ENCODE measurements around the gene TLCD3B. TPM values are rescaled to one million over a fixed set of nuclear protein-coding genes. Genes with fewer than 3 reads are reported as not detected.

TLCD3B gene
- total and polyA plus RNA-seq, 2 of the 4 experiments (the other 2 are of a cell fraction), result 0.19 TPM; not detected in 1

DNA sequence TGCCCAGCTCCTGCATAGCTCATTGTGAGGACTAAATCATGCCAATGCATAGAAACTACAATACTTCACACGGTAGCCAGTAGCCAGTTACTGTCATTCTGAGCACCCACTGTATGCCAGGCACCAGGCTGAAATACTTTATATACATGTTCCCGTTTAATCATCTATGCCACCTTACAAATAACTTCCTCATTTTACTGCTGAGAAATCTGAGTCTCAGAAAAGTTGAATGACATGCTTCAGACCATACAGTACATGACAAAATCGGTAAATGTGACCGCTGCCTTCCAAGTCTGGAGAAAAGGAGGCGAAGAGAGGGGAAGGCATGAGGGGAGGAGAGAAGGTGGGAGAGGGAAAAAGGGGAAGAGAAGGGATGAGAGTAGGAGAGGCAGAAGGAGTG lies 9.2 kb upstream of the TLCD3B start:
- Histone ChIP-seq H3K4me1 (ENCODE audit: control insufficient read depth, insufficient read depth, low read length) (no peaks in the 10 kb centered on the region), H3K4me3 (ENCODE audit: insufficient read depth, low read depth, low read length) (no peak overlapping the region), H2BK5ac (ENCODE audit: low read depth, low read length, poor library complexity, severe bottlenecking) (no peak overlapping the region), H3K9me3 (ENCODE audit: control insufficient read depth, insufficient read depth, low read length) (no peaks in the 10 kb centered on the region), H3K4ac (ENCODE audit: low read depth, low read length) (no peak overlapping the region), H2BK20ac (ENCODE audit: low read depth, low read length) (no peak overlapping the region), H2AFZ (replicated peaks; ENCODE audit: low read length, poor library complexity) (no peak overlapping the region), H2AK5ac (ENCODE audit: low read depth, low read length) (no peak overlapping the region), H3K79me1 (ENCODE audit: low read depth in 1 of 2, low read length in 2 of 2) (no peaks in the 10 kb centered on the region), H4K91ac (ENCODE audit: insufficient read depth, low read depth, low read length) (no peak overlapping the region), H2AK9ac (replicated peaks; ENCODE audit: low read depth, low read length, poor library complexity) (no peak overlapping the region), H3K14ac (replicated peaks; ENCODE audit: low read depth, low read length) (no peak overlapping the region), H3K27me3 (ENCODE audit: control insufficient read depth, insufficient read depth, low read length) (peaks cover 12% of the 10 kb centered on the region), H3K56ac (ENCODE audit: extremely low read depth, insufficient read depth, low read length) (no peak overlapping the region), H2BK120ac (ENCODE audit: low read depth, low read length) (no peak overlapping the region), H3K18ac (ENCODE audit: low read depth, low read length) (no peak overlapping the region), H4K8ac (ENCODE audit: low read depth in 2 of 2, low read length in 2 of 2) (no peak overlapping the region), H3K27ac (ENCODE audit: insufficient read depth, low read length) (no peak overlapping the region), H3K9me1 (ENCODE audit: insufficient read depth, low read length) (peaks cover 1% of the 10 kb centered on the region), H3K4me2 (ENCODE audit: low read depth, low read length) (no peak overlapping the region), H2BK15ac (ENCODE audit: low read depth, low read length) (no peak overlapping the region), H3K36me3 (ENCODE audit: control insufficient read depth, insufficient read depth, low read length) (no peaks in the 10 kb centered on the region), H3K23ac (ENCODE audit: low read depth, low read length) (no peak overlapping the region), H4K5ac (ENCODE audit: low read depth, low read length) (no peak overlapping the region), H3K9ac (ENCODE audit: low read depth, low read length) (no peak overlapping the region), H4K20me1 (ENCODE audit: insufficient read depth, low read length) (no peaks in the 10 kb centered on the region)
- ATAC-seq (ENCODE audit: low read depth) (no peak), DNase-seq (no peak)
- no CpG with 5 or more reads among the region's 5 CpGs for WGBS, 2 experiments (ENCODE audit: extremely low coverage in 2 of 2, insufficient read length in 1 of 2)
- ChIA-PET CTCF (interaction anchor here (1.4 kb wide), 1 partner anchor 8 kb away, joined by 6 read pairs; no protein-coding TSS in a partner anchor), POLR2A (ENCODE audit: unreplicated experiment) (no interaction called here)
- no TSS peak for BruUV-seq (replicated peaks)
- intact Hi-C loops (cut with micrococcal nuclease) (no loop called here), dilution Hi-C loops (cut with HindIII; ENCODE audit: low sequenced_read_pairs, unreplicated experiment) (no loop called here), in situ Hi-C loops (cut with MboI; ENCODE audit: low sequenced_read_pairs) (no loop called here)
- TF ChIP-seq, protein P1, sequence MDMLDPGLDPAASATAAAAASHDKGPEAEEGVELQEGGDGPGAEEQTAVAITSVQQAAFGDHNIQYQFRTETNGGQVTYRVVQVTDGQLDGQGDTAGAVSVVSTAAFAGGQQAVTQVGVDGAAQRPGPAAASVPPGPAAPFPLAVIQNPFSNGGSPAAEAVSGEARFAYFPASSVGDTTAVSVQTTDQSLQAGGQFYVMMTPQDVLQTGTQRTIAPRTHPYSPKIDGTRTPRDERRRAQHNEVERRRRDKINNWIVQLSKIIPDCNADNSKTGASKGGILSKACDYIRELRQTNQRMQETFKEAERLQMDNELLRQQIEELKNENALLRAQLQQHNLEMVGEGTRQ (IDR thresholded peaks at IDR 0.05; ENCODE audit: low read depth, low read length), result no peak
- TF ChIP-seq RFX5 (IDR thresholded peaks at IDR 0.05; ENCODE audit: low read depth, low read length) (no peak), MXI1 (IDR thresholded peaks at IDR 0.05; ENCODE audit: borderline replicate concordance, low read depth, low read length) (no peak), MAZ (IDR thresholded peaks at IDR 0.05; ENCODE audit: borderline replicate concordance, low read depth, low read length) (no peak), CTCF (conservative IDR thresholded peaks at IDR 0.05; ENCODE audit: low read depth, low read length) (no peak)
